Keratinocyte (primary cell): ENCODE measurements around the gene NINJ2.

Experiments
- CTCF ChIP-seq, 3 experiments: IDR thresholded peaks in 1 of 3; conservative IDR thresholded peaks in 1 of 3; optimal IDR thresholded peaks in 1 of 3; 2 replicates in 2 of 3; 3 replicates in 1 of 3; pipeline versions ENCODE3 to v1.5.1; 2011; ENCODE audit warnings: low read length in 3 of 3, mild to moderate bottlenecking in 3 of 3, moderate library complexity in 2 of 3, control low read depth in 1 of 3, inconsistent platforms in 1 of 3; ENCODE audit not compliant: insufficient read depth in 2 of 3; ENCODE audit errors: extremely low read depth in 1 of 3
- EZH2 ChIP-seq: IDR thresholded peaks from one replicate; pipeline ENCODE4 v1.6.1; 2012; ENCODE audit warnings: inconsistent platforms, mild to moderate bottlenecking, low read length, moderate library complexity

GRCh38 chr12:542395-543113 is 120.7 kb downstream of the NINJ2 start:
- TF ChIP-seq CTCF (optimal IDR thresholded peaks at IDR 0.05 in 1 of 3, IDR thresholded peaks at IDR 0.05 in 1 of 3, conservative IDR thresholded peaks at IDR 0.05 in 1 of 3; ENCODE audit: extremely low read depth in 1 of 3, insufficient read depth in 2 of 3, low read length in 3 of 3) (no peak), EZH2 (no peak)
